ENCODE data around the gene HPN.
A peak's percentile ranks its signal among the peaks of the same experiment; 100 is the strongest.

Gene HPN

GRCh38 chr19:34998777-34999497, 42.6 kb upstream of the HPN start (continued):
- TF ChIP-seq REST (tag by site-specific recombination; IDR thresholded peaks at IDR 0.05) = peak; percentile 90
- TF ChIP-seq ZNF16 (tag by site-specific recombination; IDR thresholded peaks at IDR 0.05; ENCODE audit: low read depth) = peak; percentile 71
- TF ChIP-seq SP2 (tag by site-specific recombination; IDR thresholded peaks at IDR 0.05) = peak; percentile 73
- TF ChIP-seq ZNF514 (tag by site-specific recombination; IDR thresholded peaks at IDR 0.05) = no peak
- TF ChIP-seq ZBTB8A (tag by site-specific recombination; IDR thresholded peaks at IDR 0.05) = no peak
- peak; percentile 93 for TF ChIP-seq ZNF600 (tag by site-specific recombination; IDR thresholded peaks at IDR 0.05)
- TF ChIP-seq, protein P1, sequence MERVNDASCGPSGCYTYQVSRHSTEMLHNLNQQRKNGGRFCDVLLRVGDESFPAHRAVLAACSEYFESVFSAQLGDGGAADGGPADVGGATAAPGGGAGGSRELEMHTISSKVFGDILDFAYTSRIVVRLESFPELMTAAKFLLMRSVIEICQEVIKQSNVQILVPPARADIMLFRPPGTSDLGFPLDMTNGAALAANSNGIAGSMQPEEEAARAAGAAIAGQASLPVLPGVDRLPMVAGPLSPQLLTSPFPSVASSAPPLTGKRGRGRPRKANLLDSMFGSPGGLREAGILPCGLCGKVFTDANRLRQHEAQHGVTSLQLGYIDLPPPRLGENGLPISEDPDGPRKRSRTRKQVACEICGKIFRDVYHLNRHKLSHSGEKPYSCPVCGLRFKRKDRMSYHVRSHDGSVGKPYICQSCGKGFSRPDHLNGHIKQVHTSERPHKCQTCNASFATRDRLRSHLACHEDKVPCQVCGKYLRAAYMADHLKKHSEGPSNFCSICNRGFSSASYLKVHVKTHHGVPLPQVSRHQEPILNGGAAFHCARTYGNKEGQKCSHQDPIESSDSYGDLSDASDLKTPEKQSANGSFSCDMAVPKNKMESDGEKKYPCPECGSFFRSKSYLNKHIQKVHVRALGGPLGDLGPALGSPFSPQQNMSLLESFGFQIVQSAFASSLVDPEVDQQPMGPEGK (tag by site-specific recombination; IDR thresholded peaks at IDR 0.05) = peak; percentile 9; the same call in 1 of the 2 replicates
- 0 out of 2 replicates have a peak, but pooled peaks have one; percentile 8 for TF ChIP-seq ZNF792 (tag by site-specific recombination; IDR thresholded peaks at IDR 0.05)
- peak; percentile 75; the same call in 1 of the 2 replicates for TF ChIP-seq BCL11A (tag by site-specific recombination; IDR thresholded peaks at IDR 0.05; ENCODE audit: low read depth)
- no peak for TF ChIP-seq FEZF1 (tag by site-specific recombination; IDR thresholded peaks at IDR 0.05)
- TF ChIP-seq ZBTB17 (tag by site-specific recombination; IDR thresholded peaks at IDR 0.05) = peak; percentile 13; the same call in 1 of the 2 replicates
- peak; percentile 94 for TF ChIP-seq ZBTB20 (tag by site-specific recombination; IDR thresholded peaks at IDR 0.05)
- 0 out of 2 replicates have a peak, but pooled peaks have one; percentile 9 for TF ChIP-seq EGR2 (tag by site-specific recombination; IDR thresholded peaks at IDR 0.05; ENCODE audit: low read depth)
- TF ChIP-seq ZNF488 (tag by site-specific recombination; IDR thresholded peaks at IDR 0.05) = no peak
- TF ChIP-seq ZNF362 (tag by site-specific recombination; IDR thresholded peaks at IDR 0.05) = peak; percentile 42; the same call in 1 of the 2 replicates
- TF ChIP-seq ZNF777 (tag by site-specific recombination; IDR thresholded peaks at IDR 0.05; ENCODE audit: borderline replicate concordance) = peak; percentile 43; the same call in 1 of the 2 replicates
- TF ChIP-seq ZNF555 (tag by site-specific recombination; conservative IDR thresholded peaks at IDR 0.05) = no peak
- no peak for TF ChIP-seq ZNF394 (tag by site-specific recombination; IDR thresholded peaks at IDR 0.05; ENCODE audit: borderline replicate concordance)
- TF ChIP-seq, protein P2, sequence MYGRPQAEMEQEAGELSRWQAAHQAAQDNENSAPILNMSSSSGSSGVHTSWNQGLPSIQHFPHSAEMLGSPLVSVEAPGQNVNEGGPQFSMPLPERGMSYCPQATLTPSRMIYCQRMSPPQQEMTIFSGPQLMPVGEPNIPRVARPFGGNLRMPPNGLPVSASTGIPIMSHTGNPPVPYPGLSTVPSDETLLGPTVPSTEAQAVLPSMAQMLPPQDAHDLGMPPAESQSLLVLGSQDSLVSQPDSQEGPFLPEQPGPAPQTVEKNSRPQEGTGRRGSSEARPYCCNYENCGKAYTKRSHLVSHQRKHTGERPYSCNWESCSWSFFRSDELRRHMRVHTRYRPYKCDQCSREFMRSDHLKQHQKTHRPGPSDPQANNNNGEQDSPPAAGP (tag by site-specific recombination; IDR thresholded peaks at IDR 0.05) = peak; percentile 41
